NB4 (cell line): ENCODE results near the gene CIAO3.

Experiments used
- DNase-seq: peaks from one replicate; pipeline ENCODE4 v3.0.0; 2010; ENCODE audit warnings: low read depth
- H3K4me3 ChIP-seq: one replicate; pipeline ENCODE4 v1.5.1; 2011; ENCODE audit warnings: mild to moderate bottlenecking, low read depth, low read length, moderate library complexity
- MYC ChIP-seq: IDR thresholded peaks from 2 replicates; pipeline ENCODE4 v1.6.1; 2011; ENCODE audit warnings: low read depth, low read length
- POLR2A ChIP-seq: IDR thresholded peaks from 2 replicates; pipeline ENCODE4 v1.6.1; 2011; ENCODE audit warnings: mild to moderate bottlenecking; ENCODE audit not compliant: insufficient read length; ENCODE audit errors: extremely low read depth
- TF ChIP-seq, protein P1 (sequence below): IDR thresholded peaks from 2 replicates; pipeline ENCODE4 v1.6.1; 2011; ENCODE audit warnings: low read depth, low read length
- TF ChIP-seq, protein P2 (sequence below): IDR thresholded peaks from one replicate; pipeline ENCODE4 v1.5.1; 2012; ENCODE audit warnings: low read depth, low read length

Gene CIAO3

DNA sequence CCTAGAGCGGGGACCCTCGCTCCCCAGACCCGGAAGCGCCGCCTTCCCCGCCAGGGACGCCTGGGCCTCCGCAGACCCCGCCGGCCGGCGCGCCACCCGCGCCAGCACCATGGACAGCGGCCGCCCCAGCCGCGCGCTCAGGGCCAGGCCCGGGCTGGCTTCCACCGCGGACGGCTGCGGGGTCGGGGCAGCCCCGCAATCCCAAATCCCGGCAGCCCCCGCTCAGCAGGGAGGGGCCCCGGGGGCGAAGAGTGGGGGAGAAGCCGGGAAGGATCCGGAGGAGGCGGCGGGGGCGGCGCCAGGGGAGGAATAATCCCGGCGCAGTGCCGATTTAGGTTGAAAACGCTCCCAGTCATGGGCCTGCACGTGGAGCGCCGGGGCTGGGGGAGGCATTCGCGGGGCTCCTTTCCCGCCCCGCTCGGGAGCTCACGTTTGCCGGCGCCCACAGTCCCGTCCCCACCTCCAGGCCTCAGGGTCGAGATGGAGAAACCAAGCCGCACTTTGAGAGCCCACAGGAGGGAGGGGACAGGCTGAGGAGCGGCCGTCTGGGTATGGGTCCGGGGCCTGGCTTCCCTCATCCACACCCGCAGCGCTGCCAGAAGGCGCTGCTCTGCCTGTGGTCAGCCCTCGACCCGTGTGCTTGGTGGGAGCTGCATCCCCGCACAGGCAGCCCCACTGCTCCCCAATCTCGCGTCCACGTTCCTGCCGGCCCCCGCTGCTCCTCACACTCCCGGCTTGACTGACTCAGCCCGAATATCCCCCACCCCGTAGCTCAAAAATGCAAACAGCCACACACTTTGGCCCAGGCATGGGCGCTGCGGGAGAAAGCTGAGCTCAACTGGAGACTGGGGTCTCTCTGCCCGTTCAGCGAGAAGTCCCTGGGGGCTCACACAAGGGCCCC, 39.9 kb downstream of the CIAO3 start:
- no peak for TF ChIP-seq MYC
- TF ChIP-seq, protein P1, sequence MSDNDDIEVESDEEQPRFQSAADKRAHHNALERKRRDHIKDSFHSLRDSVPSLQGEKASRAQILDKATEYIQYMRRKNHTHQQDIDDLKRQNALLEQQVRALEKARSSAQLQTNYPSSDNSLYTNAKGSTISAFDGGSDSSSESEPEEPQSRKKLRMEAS, result no peak
- TF ChIP-seq, protein P2, sequence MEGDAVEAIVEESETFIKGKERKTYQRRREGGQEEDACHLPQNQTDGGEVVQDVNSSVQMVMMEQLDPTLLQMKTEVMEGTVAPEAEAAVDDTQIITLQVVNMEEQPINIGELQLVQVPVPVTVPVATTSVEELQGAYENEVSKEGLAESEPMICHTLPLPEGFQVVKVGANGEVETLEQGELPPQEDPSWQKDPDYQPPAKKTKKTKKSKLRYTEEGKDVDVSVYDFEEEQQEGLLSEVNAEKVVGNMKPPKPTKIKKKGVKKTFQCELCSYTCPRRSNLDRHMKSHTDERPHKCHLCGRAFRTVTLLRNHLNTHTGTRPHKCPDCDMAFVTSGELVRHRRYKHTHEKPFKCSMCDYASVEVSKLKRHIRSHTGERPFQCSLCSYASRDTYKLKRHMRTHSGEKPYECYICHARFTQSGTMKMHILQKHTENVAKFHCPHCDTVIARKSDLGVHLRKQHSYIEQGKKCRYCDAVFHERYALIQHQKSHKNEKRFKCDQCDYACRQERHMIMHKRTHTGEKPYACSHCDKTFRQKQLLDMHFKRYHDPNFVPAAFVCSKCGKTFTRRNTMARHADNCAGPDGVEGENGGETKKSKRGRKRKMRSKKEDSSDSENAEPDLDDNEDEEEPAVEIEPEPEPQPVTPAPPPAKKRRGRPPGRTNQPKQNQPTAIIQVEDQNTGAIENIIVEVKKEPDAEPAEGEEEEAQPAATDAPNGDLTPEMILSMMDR, result no peak
- no peak for DNase-seq
- H3K4me3 ChIP-seq, result no peak overlapping the region

DNA sequence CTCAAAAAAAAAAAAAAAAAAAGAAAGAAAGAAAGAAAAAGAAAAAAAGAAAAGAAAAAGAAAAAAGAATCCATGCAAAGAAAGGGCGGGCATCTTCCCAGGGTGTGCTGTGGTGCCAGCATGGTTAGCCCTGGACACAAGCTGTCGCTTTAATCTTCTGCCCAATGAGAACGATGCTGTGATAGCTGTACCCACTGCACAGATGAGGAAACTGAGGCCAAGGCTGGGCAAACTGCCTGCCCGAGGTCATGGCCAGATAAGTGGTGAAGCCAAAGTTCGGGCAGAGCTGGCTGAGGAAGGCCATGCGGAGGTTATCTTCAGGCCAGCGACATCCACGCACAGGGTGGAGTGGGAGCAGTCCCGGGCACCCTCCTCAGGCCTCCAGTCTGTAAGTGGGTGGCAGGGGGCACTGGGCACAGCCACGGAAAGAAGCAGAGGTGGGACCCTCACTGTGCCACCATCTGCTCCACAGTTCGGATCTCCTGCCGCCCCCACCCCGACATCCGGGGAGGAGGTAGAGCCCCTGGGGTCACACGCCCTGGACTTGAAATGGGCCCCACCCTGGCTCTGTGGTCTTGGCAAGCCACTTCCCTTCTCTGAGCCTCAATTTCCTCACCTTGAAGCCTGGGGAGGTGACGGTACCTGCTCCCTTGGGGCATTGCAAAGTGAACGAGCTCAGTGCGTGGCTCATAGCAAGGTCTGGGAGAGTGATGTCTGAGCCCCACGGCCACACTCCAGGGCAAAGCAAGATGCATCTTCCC, 41.7 kb downstream of the CIAO3 start:
- no peak overlapping the region for H3K4me3 ChIP-seq
- TF ChIP-seq, protein P2, result no peak
- TF ChIP-seq MYC (no peak), POLR2A (no peak)
- TF ChIP-seq, protein P1, result no peak

DNA sequence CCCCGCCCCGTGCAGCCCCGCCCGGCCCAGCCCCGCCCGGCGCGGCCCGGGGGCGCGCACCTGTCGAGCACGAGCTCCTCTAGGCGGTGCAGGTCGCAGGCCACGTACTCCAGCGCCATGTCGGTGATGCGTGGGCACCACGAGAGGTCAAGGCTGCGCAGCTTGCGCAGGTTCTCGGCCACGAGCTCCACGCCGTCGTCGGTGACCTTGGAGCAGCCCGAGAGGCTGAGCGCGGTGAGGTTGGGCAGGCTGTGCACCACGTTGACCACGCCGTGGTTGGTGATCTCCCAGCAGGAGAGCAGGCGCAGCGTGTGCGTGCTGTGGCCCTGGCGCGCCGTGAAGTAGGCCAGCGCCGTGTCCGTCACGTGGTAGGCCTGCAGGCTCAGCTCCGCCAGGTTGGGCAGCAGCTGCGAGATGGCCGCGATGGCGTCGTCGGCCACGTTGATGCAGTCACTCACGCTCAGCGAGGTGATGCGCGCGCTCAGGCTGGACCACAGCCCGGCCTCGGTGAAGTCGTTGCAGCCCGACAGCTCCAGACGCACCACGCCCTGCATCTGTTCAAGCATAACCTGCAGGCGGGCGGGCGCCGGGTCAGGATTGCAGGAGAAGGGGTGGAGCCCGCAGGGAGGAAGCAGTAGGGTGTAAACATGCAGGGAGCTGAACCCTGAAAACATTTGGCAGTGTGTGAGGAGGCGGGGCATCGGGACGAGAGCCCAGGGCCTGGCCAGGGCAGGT, 45.3 kb downstream of the CIAO3 start:
- no peak overlapping the region for H3K4me3 ChIP-seq
- DNase-seq, result no peak
- TF ChIP-seq, protein P1, result no peak
- no peak for TF ChIP-seq MYC

More for the DNA sequence above, 41.7 kb downstream of the CIAO3 start:
- no peak for DNase-seq

DNA sequence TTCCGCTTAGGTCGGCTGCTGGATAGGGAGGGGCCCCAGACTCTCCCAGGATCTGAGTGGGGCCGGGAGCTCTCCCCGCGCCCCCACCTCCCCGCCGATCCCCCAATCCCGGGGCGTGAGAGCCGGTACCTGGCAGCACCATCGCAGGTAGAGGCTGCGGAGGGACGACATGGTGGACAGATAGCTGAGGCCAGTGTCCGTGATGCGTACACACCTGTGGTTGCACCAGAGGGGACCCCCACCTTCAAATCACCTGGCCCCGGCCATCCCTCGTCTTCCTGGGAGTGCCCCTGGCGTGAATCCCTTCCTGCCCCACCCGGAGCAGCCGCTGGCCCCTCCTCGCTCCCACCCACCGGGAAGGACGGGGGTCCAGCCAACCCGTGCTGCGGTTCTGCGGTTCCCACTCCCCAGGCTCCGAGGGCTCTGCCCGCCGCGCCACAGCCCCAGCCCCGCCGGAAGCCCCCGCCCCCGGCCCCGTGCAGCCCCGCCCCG, 45.9 kb downstream of the CIAO3 start:
- TF ChIP-seq, protein P2, result no peak
- TF ChIP-seq, protein P1, result no peak
- TF ChIP-seq POLR2A (no peak), MYC (no peak)
- DNase-seq, result no peak
- H3K4me3 ChIP-seq, result no peak overlapping the region

DNA sequence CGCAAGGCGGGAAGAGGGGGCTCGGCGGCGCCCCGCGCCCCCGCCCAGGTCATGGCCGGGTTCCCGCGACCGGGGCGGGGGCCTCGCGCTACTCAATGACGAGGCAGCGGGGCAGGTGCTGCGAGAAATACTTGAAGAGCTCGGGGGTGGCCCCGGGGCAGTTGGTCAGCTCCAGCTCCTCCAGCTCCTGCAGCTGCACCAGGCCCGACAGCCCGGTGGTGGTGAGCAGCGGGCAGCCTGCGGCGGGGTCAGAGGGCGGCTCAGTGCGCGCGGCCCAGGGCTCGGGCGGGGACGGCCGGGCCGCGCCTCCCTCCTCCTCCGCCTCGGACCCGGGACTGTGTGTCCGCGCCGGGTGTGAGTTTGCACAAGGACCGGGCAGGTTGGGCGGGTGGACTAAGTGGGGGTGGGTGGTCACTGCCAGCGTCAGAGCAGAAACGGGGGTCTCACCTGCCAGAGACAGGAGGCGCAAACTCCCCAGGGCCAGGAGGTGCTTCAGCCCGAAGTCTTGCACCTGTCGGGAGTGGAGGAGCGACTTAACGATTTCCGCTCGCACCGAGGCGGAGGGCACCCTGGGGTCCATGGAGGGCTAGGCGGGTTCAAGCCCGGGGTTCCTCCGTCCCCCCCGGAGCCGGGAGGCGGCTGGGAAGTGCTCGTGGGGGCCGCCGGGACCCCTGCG, 46.5 kb downstream of the CIAO3 start:
- TF ChIP-seq POLR2A (no peak), MYC (no peak)
- TF ChIP-seq, protein P1, result no peak
- TF ChIP-seq, protein P2, result no peak
- DNase-seq, result no peak
- H3K4me3 ChIP-seq, result no peak overlapping the region
